D721Med (cell line): ENCODE measurements around the gene PPP3CA.

ENCODE experiments used
- DNase-seq: peaks from one replicate; pipeline ENCODE4 v3.0.0; 2011; ENCODE audit warnings: low spot score; ENCODE audit not compliant: insufficient read length
- FAIRE-seq: peaks from 2 replicates; lab custom pipeline; 2011; peaks lifted over from hg19 to GRCh38; lab: Jason Lieb, UNC
- TF ChIP-seq, protein P1 (sequence below): IDR thresholded peaks from 2 replicates; pipeline ENCODE4 v1.5.1; 2012; ENCODE audit warnings: mild to moderate bottlenecking, control low read depth; ENCODE audit not compliant: insufficient read depth; ENCODE audit errors: missing control alignments

Gene PPP3CA

GRCh38 chr4:101031971-101032370 lies 315.4 kb downstream of the PPP3CA start:
- TF ChIP-seq, protein P1, sequence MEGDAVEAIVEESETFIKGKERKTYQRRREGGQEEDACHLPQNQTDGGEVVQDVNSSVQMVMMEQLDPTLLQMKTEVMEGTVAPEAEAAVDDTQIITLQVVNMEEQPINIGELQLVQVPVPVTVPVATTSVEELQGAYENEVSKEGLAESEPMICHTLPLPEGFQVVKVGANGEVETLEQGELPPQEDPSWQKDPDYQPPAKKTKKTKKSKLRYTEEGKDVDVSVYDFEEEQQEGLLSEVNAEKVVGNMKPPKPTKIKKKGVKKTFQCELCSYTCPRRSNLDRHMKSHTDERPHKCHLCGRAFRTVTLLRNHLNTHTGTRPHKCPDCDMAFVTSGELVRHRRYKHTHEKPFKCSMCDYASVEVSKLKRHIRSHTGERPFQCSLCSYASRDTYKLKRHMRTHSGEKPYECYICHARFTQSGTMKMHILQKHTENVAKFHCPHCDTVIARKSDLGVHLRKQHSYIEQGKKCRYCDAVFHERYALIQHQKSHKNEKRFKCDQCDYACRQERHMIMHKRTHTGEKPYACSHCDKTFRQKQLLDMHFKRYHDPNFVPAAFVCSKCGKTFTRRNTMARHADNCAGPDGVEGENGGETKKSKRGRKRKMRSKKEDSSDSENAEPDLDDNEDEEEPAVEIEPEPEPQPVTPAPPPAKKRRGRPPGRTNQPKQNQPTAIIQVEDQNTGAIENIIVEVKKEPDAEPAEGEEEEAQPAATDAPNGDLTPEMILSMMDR, result no peak
- FAIRE-seq, result peak; percentile 88

DNA sequence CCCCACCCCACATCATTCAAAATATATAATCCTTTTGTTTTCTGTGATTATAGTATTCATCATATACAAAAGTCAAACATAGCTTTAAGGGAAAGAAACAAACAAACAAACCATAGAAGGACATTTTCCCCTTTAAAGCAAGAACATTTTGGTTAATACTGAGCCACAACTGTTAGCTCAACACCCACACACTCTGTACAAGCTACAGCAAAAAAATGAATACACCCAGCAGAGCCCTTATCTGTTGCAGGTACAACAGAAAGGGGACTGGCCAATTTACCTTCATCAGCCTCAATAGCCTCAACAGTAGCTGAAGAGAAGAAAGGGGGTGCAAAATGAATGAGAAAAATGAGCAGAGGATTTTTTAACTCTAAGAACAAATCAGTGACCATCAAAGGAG lies 318.4 kb downstream of the PPP3CA start:
- FAIRE-seq (peak; percentile 58), DNase-seq (no peak)
- TF ChIP-seq, protein P1, result no peak

More at GRCh38 chr4:101031971-101032370, 315.4 kb downstream of the PPP3CA start:
- no peak for DNase-seq

GRCh38 chr4:101027721-101028120 lies 319.6 kb downstream of the PPP3CA start:
- FAIRE-seq (peak; percentile 6), DNase-seq (no peak)
- TF ChIP-seq, protein P1, result no peak

DNA sequence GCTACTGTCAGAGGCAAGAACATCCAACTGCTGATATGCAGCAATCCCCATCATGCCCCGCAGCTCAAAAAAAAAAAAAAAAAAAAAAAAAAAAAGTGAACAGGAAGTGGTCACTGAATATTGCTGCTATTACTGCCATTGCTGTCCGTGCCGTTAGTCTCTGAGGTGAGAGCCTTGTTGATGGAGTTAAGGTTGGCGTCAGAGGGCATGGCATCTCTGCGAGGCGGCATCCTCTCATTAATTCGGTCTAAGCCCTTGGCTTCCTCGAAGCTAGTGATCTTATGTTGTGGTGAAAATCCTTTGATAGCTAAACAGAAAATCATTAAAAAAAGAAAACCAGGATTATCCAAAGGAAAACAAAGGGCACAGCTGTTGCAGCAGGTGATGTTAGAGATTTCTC lies 321.6 kb downstream of the PPP3CA start:
- DNase-seq (no peak), FAIRE-seq (peak; percentile 88)
- TF ChIP-seq, protein P1, result no peak

DNA sequence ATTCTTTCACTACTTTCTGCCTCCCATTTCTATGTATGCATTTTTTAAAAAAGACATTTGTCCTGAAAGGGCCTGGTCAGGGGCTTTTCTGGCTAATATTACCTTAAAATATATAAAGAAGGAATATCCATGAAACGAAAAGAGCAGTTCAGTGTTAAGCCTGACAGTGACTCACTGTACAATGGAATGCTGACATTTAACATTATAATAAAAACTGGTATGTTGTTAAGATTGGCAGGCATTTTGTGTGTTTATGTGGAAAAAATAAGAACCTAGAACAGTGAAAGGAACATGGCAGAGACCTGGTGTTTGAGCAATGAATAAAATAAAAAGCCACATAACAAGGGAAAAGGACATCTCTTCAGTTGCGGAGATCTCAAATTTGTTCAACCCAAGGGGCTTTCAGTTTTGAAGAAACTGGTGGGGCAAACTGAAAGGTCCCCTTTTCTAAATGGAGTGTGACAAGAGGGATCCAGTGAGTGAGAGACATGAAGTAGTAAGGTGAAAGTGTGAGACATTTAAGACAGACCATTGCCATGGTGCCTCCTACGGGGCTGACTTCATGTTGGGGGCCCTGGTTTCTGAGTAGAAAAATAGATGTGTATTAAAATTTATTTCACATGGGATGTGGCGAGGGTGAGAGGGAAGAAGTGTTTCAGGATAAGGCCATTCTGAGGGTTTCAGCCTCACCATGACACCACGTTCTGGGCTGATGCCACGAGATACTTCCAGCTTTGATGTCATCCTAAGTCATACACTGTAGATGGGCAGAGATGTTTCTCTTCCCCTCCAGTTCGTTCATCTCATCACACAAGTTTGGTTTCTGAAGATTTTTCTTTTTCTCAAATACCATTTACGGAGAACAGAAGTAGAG lies 324.9 kb downstream of the PPP3CA start:
- FAIRE-seq (no peak), DNase-seq (no peak)
- TF ChIP-seq, protein P1, result no peak

- TF ChIP-seq, protein P1, result no peak
- no peak for FAIRE-seq
- no peak for DNase-seq
Measured at GRCh38 chr4:101020956-101021355, 326.4 kb downstream of the PPP3CA start.

- TF ChIP-seq, protein P1, result no peak
- FAIRE-seq (no peak), DNase-seq (no peak)
Measured at GRCh38 chr4:101019941-101020401, 327.4 kb downstream of the PPP3CA start.
